Measurements from ENCODE around the gene SLC45A2.

Gene SLC45A2

DNA sequence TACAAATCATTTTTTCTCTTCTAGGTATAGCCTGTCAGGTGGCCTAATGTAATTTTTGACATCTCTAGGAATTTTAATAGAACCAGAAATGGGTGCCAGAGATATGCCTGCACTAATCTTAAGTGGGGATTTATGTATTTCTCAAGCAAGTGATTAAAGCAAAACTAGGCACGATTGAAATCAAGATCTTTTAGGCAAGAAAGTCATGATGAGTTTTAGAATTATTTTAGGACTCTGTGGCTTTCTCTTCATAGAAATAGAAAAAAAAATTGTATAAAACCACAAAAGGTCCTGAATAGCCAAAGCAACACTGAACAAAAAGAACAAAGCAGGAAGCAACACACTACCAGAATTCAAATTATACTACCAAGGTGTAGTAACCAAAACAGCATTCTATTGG lies 24.3 kb upstream of the SLC45A2 start:
- peak overlapping the region; percentile 83 for H3K27ac ChIP-seq
- no peak for DNase-seq (ENCODE audit: low read depth, low spot score)

DNA sequence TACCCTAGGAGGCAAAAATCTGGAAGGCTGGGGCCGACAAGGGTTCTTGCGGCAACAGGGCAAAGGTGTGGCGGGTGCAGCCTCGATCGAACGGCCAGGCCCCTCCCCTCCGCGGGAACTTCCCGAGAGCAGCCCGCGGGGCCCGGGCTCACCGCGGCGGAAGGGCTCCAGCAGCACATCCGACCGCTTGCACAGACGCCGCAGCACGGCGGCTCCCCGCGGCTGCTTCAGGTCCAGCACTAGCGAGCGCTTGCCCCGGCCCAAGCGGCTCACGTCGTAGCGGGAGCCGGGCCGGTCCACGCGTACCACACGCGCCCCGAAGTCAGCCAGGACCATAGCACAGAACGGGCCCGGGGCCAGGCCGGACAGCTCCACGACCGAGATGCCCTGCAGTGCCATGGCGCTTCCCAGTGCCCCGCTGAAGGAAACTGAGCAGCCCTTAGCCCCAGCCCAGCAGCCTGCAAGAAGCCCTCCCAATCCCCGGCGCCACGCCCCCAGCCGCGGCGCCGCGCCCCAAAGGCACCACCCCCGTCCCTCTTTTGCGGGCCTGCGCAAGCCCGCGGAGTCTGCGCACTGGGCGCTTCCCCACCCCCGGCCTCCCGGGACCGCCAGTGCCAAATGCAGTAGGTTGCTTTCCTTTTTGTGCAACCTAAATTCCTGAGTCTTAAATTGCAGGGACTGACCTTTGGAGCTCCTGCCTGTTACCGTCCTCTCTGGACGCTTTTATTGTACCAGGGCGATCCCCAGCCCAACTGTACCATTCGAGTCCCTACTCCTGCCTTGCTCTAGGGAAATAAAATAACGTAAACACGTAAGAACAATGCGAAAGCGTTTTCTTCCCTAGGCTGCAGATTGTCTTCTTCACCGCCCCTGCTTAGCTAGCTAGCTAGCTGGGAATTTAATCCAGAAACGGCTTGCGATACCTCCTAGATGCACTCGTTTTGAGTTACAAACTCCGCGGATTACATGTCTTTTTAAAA lies 23.4 kb upstream of the SLC45A2 start, which contains the start of gene AMACR:
Gene AMACR, minus strand, starts transcription at position 430 of the 980 bp plus-strand sequence. Its CDS starts 31 bp downstream, at position 399.
- DNase-seq (ENCODE audit: low read depth, low spot score): no peak
- H3K27ac ChIP-seq: peak within 1 kb of the TSS; percentile 83

DNA sequence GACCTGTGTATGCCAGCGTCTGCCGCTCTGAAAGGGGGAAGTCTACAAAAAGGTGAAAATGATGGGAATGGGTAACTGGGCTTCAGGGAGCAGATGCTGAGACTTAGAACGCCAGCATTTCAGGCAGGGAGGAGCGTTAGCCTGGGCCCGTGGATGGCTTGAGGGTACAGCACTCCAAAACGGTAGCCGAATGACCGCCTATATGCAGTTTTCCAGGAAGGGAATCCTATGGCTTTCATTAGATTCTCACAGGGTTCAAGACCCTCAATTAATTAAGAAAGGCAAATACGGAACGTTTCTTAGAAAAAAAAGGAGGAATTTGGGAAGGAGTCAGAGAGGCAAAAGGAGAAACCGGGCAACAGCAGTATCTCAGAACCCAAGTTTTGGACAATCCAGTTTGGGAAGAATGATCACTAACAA lies 22.7 kb upstream of the SLC45A2 start:
- no peak for DNase-seq (ENCODE audit: low read depth, low spot score)
- peak overlapping the region; percentile 83 for H3K27ac ChIP-seq

DNA sequence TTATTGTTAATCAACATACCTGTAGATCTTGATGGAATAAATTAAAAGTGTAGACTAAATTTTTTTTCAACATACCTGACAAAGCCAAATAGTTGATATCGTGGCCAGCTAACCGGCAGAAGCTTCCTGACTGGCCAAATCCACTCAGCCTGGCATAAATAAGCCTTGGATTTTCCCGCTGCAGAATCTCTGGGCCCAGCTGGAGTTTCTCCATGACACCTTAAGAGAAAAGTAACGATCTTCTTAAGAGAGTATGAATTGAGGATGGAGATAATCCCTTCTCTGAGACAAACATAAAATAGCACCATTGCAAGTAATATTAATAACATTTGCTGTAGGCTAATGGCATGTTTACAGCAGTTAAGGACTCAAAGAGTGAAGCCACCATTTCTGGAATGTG lies 21.2 kb upstream of the SLC45A2 start:
- no peak for DNase-seq (ENCODE audit: low read depth, low spot score)
- no peak overlapping the region for H3K27ac ChIP-seq

DNA sequence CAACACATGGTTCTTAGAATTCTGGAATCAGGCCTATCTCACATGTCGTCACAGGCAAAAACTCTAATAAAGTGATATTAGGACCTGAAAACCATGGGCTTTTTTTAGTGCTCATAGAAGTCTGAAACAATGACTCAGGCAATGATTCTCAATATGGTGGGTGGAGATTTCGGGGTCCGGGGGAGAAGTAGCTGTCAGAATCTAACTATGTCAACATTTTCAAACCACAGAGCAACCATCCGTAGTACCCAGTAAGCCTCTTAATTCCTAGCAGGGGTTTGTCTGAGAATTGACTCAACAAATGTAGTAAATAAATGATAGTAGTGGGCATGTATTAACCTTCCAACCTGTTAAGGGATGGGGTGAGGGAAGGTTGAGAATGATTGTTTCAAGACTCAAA lies 20.7 kb upstream of the SLC45A2 start:
- no peak overlapping the region for H3K27ac ChIP-seq
- no peak for DNase-seq (ENCODE audit: low read depth, low spot score)

DNA sequence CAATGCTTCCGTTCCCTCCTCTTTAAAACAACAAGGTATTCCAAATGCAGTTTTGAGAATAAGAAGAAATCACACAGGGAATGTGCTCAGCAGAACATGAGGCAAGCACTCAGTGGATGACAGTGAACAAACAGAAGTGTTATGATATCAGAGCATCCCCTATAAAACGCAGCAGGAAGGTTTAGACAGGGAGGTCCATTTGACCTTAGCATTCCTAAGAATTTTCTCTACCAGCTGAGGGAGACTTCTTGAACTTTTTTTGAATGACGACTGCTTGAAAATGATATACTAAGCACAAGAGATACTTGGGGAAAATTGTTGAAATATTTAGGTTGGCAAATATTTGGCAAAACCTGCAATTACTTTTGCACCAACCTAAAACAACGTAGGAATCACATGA lies 19.4 kb upstream of the SLC45A2 start:
- DNase-seq (ENCODE audit: low read depth, low spot score): no peak
- no peak overlapping the region for H3K27ac ChIP-seq

DNA sequence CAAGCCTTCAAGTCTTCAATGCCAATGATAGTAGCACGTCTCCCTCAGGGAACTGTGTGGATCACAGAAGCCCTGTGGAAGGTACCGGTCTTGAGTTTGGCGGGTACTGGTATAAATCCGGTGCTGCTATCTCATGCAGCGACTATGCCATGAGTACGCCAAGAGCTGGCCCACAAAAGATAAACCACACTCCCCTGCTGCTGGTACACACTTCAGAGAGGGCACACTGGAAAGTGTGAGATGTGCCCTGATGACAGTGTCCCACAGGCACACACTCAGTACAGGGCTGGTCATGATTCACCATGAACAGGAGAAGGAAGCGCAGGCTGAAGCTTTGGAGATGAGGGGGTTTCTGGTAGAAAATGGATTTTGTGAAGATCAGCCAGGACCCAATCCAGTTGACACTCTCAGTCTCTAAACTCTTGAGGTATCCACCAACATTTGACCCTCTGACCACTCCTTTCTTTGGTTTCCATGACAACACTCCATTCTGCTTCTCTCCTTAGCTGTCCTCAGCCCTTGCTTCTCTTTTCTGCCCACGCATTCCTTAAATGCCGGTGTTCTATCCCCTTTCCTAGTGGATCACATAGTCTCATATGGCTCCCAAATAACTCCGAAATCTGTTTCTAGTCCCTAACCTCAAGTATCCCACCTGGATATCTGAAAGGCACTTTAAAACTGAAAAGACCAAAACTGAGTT lies 18.3 kb upstream of the SLC45A2 start:
- no peak for DNase-seq (ENCODE audit: low read depth, low spot score)
- H3K27ac ChIP-seq: no peak overlapping the region

DNA sequence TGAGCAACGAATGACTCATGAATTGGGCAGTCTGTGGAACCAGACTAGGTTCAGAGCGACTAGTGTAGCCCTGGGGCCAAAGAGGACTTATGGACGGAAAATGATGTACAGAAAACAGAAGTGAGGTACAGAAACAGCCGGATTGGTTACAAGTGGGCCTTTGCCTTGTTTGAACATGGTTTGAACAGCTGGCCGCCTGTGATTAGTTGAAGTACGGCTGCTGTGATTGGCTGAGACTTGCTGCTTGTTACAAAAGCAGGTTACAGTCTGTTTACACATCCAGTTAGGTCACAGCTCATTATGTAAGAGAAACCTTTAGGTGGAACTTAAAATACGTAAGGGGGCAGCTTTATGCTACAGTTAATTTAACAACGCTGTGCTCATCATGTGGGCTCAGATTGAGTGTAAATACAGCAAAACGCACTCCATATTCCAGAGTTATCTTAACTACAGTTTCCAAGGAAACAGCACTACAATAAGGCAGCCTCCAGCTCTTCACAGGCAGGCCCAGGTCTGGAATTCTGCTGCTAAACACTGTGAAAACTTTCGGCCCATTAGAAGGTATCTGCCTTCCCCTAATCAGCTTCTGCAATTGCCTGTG lies 16.8 kb upstream of the SLC45A2 start:
- DNase-seq (ENCODE audit: low read depth, low spot score): no peak
- H3K27ac ChIP-seq: no peak overlapping the region

DNA sequence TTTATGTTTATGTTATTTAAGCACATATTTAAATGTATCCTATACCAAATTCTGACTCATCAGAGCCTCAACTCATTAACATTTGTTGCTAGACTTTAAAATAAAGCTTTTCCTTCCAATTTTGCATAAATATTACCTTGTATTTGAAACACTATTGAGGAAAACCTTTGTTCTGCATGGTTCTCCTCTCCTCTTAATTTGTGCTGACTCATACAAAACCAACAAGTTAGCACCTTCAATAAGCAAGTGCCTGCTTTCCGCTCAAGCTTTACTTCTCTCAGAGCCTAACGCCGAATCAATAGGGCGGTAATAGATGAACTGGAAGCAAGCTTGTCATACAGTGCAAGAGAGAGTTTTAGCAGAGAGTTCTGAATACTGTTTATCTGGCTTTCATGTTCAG lies 15.5 kb upstream of the SLC45A2 start:
- DNase-seq (ENCODE audit: low read depth, low spot score): no peak
- H3K27ac ChIP-seq: no peak overlapping the region

DNA sequence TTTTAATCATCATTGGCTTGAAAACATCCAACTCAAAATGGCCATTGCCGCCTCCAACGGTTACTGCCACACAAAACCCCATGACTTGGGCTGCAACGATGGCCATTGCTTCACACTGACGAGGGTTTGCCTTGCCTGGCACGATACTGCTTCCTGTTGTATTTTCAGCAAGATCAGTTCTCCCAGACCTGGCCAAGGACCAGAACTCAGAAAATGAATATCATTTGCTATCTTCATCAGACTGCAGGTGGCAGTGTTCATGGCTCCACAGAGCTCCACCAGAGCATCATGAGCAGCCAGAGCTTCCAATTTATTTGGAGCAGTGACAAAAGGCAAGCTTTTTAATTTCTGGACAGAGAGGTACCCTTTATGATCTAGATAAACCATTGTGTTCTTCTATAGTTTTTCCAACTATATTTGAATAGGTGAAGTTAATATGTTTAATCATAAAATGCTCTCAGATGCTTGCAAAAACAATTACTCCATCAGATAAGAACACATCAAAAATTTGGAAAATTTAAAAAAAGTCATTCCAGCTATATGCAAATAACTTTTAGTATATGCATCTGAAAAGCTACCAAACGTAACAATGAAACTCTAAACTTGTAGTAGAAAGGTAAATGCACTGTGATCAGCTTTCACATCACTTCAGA lies 13.0 kb upstream of the SLC45A2 start:
- no peak for DNase-seq (ENCODE audit: low read depth, low spot score)
- H3K27ac ChIP-seq: no peak overlapping the region

DNA sequence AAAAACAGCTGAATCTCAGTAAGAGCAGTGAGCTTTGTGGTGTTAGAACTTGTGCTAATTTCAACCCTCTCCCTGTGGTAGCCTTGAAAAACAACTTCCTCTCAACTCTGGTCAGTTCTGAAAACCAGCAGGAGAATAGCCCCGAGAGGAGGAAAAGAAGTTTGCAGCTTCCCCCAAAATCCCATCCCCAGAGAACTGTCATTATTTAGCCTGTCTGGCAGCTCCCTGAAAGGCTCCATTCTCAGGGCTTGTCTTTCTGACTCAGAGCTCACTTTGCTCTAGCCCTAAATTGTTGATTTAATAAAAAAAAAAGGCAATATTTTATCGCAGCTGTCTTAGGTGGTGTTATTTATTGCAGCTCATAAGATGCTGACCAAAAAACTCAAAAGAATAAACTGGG lies 11.4 kb upstream of the SLC45A2 start:
- no peak for DNase-seq (ENCODE audit: low read depth, low spot score)
- no peak overlapping the region for H3K27ac ChIP-seq

DNA sequence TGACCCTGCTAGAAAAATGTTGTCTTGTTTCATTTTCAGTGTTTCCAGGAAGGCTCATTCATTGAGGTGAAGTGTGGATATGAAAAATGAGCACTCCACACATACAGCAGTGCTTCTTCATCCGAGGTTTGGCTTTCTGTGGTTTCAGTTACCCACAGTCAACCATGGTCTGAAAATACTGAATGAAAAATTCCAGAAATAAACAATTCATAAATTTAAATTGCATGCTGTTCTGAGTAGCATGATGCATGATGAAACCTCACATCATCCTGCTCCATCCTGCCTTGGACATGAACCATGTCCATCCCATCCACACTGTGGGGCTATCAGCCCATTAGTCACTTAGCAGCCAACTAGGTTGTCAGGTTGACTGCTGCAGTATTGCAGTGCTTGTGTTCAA lies 10.4 kb upstream of the SLC45A2 start:
- H3K27ac ChIP-seq: no peak overlapping the region
- DNase-seq (ENCODE audit: low read depth, low spot score): no peak

DNA sequence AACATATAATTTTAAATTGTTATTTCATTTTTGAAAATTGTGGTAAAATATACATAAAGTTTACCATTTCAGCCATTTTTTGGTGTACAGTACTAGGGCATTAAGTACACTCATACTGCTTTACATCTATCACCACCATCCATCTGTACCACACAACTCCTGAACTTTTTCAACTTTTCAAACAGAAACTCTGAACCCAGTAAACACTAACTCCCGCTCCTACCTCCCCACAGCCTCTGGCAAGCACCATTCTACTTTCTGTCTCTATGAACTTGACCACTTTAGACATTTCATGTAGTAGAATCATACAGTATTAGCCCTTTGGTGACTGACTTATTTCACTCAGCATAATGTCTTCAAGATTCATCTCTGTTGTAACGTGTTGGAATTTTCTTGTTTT lies 8.4 kb upstream of the SLC45A2 start:
- no peak for DNase-seq (ENCODE audit: low read depth, low spot score)
- no peak overlapping the region for H3K27ac ChIP-seq

DNA sequence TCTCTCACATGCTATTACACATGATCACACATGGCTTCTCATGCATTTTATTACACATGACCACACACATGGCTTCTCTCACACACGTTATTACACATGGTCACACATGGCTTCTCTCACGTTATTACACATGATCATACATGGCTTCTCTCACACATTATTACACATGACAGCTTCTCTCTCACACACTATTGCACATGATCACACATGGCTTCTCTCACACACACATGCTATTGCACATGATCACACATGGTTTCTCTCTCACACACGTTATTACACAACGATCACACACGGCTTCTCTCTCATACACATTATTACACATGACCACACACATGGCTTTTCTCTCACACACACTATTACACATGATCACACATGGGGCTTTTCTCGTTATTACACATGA lies 954 bp upstream of the SLC45A2 start:
- H3K27ac ChIP-seq: no peak overlapping the region
- DNase-seq (ENCODE audit: low read depth, low spot score): no peak

DNA sequence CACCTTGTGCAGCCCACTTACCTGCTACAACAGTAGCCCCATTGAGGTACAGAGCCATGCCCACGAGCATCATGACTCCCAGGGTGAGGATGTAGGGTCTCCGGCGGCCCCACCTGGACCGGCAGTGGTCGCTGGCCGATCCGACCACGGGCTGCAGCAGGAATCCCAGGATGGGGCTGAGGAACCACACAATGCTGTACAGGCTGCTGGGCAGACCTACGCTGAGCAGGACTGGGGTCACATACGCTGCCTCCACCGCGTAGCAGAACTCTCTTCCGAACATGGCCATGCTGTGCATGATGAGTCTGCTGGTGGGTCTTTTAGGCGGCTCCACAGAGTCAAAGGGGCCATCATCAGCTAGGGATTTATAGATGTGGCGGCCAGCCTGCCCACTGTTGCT lies 315 bp downstream of the SLC45A2 start:
- no peak overlapping the region for H3K27ac ChIP-seq
- DNase-seq (ENCODE audit: low read depth, low spot score): no peak

DNA sequence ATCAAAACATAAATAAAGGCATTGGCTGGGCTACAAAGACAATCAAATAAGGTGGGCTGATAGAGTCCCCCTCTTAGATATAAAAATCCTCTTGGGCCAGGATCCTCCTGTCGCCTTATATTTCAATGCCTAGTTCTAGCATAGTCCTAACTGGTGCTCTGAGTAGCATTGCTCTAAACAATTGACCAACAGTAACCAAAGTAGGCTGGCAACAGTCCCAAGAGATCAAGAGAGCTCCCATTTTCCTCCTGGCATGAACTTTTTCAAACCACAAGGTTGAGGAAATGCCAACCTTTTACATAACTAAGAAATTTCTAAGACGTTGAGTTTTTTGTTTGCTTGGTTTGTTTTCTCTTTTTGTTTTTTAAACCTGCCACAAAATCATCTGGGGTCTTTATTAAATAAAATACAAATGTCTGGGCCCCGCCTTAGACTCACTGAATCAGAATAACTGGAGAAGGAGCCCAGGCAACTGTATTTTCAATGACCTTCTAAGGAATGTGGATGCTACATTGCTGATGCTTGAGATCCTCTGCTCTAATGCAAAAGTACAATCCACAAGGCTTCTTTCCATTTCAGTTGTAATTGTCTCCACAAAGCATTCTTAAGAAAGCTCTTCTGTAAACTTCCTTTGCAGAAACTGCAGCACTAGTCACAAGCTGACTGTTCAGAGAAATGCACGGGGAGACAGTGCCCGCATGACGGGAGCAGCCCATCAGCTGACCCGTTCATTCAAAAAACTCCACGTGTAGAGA lies 2.9 kb downstream of the SLC45A2 start:
- DNase-seq (ENCODE audit: low read depth, low spot score): no peak
- no peak overlapping the region for H3K27ac ChIP-seq

DNA sequence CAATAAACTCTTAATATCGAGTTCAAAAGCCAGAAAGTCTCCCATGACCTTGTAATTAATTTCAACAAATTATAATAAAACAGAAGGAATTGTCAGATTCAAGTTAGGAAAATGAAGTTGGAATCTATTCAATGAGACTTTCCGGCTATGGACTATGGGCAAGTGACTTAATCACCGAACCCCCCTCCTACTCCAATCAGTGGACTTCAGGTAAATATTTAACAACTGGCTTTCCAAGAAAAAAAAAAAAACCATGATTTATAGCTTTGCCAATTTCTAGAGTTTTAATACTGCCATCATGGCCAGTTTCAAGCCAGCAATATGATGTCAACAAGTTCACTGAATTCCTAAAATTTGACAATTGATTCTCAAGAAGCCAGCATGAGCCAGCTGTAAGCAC lies 4.5 kb downstream of the SLC45A2 start:
- DNase-seq (ENCODE audit: low read depth, low spot score): no peak
- no peak overlapping the region for H3K27ac ChIP-seq

DNA sequence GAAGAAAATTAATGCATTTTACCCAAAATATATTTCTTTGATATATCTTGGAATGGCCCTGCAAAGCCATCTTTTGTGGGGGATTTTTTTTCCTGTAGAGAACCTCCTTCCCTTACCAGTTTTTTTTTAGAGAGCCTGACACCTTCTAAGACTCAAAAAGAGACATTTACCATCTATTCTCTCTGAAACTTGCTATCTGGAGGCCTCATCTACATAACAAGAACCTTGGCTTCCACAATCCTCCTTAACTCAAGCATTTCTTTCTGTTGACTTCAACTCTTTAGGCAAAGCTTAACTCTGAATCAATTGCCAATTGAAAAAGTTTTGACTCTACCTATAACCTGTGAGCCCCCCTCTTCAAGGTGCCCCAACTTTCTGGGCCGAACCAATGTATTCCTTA lies 6.2 kb downstream of the SLC45A2 start:
- no peak overlapping the region for H3K27ac ChIP-seq
- DNase-seq (ENCODE audit: low read depth, low spot score): no peak

DNA sequence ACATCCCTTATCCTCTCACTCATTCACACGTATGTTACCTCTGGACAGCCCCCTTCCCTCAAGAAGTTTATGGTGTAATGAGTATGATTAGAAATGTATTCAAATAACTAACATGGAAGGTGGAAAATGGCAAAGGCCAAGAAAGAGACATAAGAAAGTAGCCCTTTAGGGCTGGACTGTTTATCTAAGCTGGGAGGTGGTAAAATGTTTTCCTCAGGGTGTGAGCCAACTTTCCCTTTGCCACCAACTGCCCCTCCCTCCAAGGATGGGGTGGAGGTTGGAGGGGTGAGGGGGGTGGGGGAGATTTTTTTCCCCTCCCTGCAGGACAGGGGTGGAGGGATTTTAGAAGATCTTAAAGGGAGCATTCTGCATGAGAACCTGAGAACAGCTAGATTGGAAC lies 8.2 kb downstream of the SLC45A2 start:
- no peak for DNase-seq (ENCODE audit: low read depth, low spot score)
- H3K27ac ChIP-seq: no peak overlapping the region

DNA sequence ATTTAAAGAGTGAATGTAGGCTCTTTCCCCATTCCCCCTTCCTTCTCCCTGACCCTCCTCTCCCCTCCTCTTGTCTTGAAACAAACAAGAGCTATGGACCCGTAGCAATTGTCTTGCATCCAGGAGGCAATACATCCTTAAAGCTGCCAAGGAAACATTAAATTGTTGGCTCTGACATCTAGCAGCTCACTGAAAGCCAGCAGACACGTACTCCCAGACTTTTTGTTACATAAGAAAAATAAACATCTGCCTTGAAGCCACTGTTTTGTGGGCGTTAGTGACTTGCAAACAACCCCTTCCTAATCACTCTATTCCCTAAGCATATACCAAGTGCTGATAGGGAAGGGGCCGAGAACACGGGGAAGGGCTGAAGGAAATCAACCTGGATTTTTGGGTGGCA lies 8.6 kb downstream of the SLC45A2 start:
- H3K27ac ChIP-seq: no peak overlapping the region
- DNase-seq (ENCODE audit: low read depth, low spot score): no peak

All from epithelial cell of prostate (primary cell).